ELR (cell line): ENCODE measurements around the gene ARL8A.
"Not testable (repeated sequence)": the region's sequence is repeated elsewhere in the genome, so short reads cannot be mapped to it uniquely, and the experiment has no call there.

Experiments used
- DNase-seq: peaks from one replicate; pipeline ENCODE4 v3.0.0-alpha.2; 2015; ENCODE audit warnings: low read depth

ARL8A gene

GRCh38 chr1:202173993-202174392 is 29.5 kb upstream of the ARL8A start:
- DNase-seq = no peak

GRCh38 chr1:202172015-202172355 is 27.4 kb upstream of the ARL8A start:
- no peak for DNase-seq

- no peak for DNase-seq
Observed at GRCh38 chr1:202171292-202172014, 26.9 kb upstream of the ARL8A start.

- DNase-seq = no peak
Observed at GRCh38 chr1:202170726-202171125, 26.2 kb upstream of the ARL8A start.

- no peak for DNase-seq
Observed at GRCh38 chr1:202168861-202169260, 24.3 kb upstream of the ARL8A start.

GRCh38 chr1:202167708-202168415 is 23.3 kb upstream of the ARL8A start:
- no peak for DNase-seq

GRCh38 chr1:202167054-202167453 is 22.5 kb upstream of the ARL8A start:
- not testable (repeated sequence) for DNase-seq

- DNase-seq = no peak
Observed at GRCh38 chr1:202165942-202166843, 21.7 kb upstream of the ARL8A start.

GRCh38 chr1:202165267-202165941 is 20.9 kb upstream of the ARL8A start:
- DNase-seq = no peak

- DNase-seq = no peak
Observed at GRCh38 chr1:202164271-202165037, 19.9 kb upstream of the ARL8A start.

- no peak for DNase-seq
Observed at GRCh38 chr1:202163281-202164270, 19.0 kb upstream of the ARL8A start.

GRCh38 chr1:202162418-202163280 is 18.1 kb upstream of the ARL8A start:
- DNase-seq = no peak

GRCh38 chr1:202162047-202162417 is 17.5 kb upstream of the ARL8A start:
- no peak for DNase-seq

- no peak for DNase-seq
Observed at GRCh38 chr1:202161151-202162046, 16.9 kb upstream of the ARL8A start.

- DNase-seq = no peak
Observed at GRCh38 chr1:202160377-202160940, 15.9 kb upstream of the ARL8A start, which contains the start of gene PTPN7. PTPN7 (minus strand) TSS chr1:202160602; CDS start chr1:202159402, 1,200 bp downstream.

GRCh38 chr1:202159534-202160371 is 15.2 kb upstream of the ARL8A start:
- DNase-seq = no peak
